GM18508 (cell line): ENCODE data around the gene C13orf46.

Experiments
- ATAC-seq: cut with Tn5 transposase; IDR thresholded peaks from one replicate; pipeline ENCODE4 v1.9.1; 2021; ENCODE audit warnings: moderate number of reproducible peaks; ENCODE audit not compliant: insufficient read depth, unreplicated experiment

Gene C13orf46

GRCh38 chr13:114010401-114011101 is 36.7 kb upstream of the C13orf46 start:
- ATAC-seq, result no peak

- no peak for ATAC-seq
These were observed 35.9 kb upstream of the C13orf46 start for GRCh38 chr13:114009590-114010400.

GRCh38 chr13:114008964-114009589 is 35.2 kb upstream of the C13orf46 start:
- ATAC-seq, result no peak

- no peak for ATAC-seq
These were observed 33.7 kb upstream of the C13orf46 start for GRCh38 chr13:114007566-114007965.

- no peak for ATAC-seq
These were observed 31.4 kb upstream of the C13orf46 start for GRCh38 chr13:114005206-114005724.

GRCh38 chr13:114004420-114005205 is 30.7 kb upstream of the C13orf46 start:
- no peak for ATAC-seq

- ATAC-seq, result no peak
These were observed 29.0 kb upstream of the C13orf46 start for GRCh38 chr13:114002771-114003321.

- no peak for ATAC-seq
These were observed 28.2 kb upstream of the C13orf46 start for GRCh38 chr13:114002009-114002544.

GRCh38 chr13:114001331-114002008 is 27.6 kb upstream of the C13orf46 start:
- ATAC-seq, result no peak

- ATAC-seq, result no peak
These were observed 26.5 kb upstream of the C13orf46 start for GRCh38 chr13:114000151-114001040.

GRCh38 chr13:113999618-113999910 is 25.7 kb upstream of the C13orf46 start:
- no peak for ATAC-seq

- no peak for ATAC-seq
These were observed 25.1 kb upstream of the C13orf46 start for GRCh38 chr13:113998781-113999617.

- no peak for ATAC-seq
These were observed 24.2 kb upstream of the C13orf46 start for GRCh38 chr13:113997845-113998751.

- no peak for ATAC-seq
These were observed 23.3 kb upstream of the C13orf46 start for GRCh38 chr13:113996912-113997745.

GRCh38 chr13:113996081-113996911 is 22.4 kb upstream of the C13orf46 start:
- no peak for ATAC-seq
